Spleen (tissue), 13 donors: ENCODE measurements around the gene PARP9. TPM values are rescaled to one million over a fixed set of nuclear protein-coding genes. Genes with fewer than 3 reads are reported as not detected.

Experiments used
- DNase-seq: peaks from one replicate; pipeline ENCODE4 v3.0.0-alpha.2; 2020
- H3K27ac ChIP-seq, 8 donors: fragments of 200-600 bp; sonication (generic) in 7 of 8; 1 replicate in 4 of 8; 2 replicates in 4 of 8; pipeline versions ENCODE4 v1.5.0 to v1.8.0; 2016 to 2021; ENCODE audit warnings: inconsistent platforms in 4 of 8, mild to moderate bottlenecking in 4 of 8, moderate library complexity in 1 of 8
- H3K27me3 ChIP-seq, 7 donors: fragments of 200-600 bp; sonication (generic) in 6 of 7; replicated peaks in 1 of 7; 1 replicate in 4 of 7; 2 replicates in 3 of 7; pipeline versions ENCODE4 v1.5.0 to v1.8.0; 2016 to 2021; ENCODE audit warnings: inconsistent platforms in 3 of 7, mild to moderate bottlenecking in 1 of 7
- H3K36me3 ChIP-seq, 6 donors: fragments of 200-600 bp; sonication (generic) in 5 of 6; 1 replicate in 4 of 6; 2 replicates in 2 of 6; pipeline versions ENCODE4 v1.5.0 to v1.8.0; 2016 to 2021; ENCODE audit warnings: inconsistent platforms in 2 of 6
- H3K4me1 ChIP-seq, 6 donors: fragments of 200-600 bp; sonication (generic) in 5 of 6; 1 replicate in 3 of 6; 2 replicates in 3 of 6; pipeline versions ENCODE4 v1.5.0 to v1.8.0; 2016 to 2021; ENCODE audit warnings: inconsistent platforms in 3 of 6
- H3K4me3 ChIP-seq, 8 donors: fragments of 200-600 bp; sonication (generic) in 7 of 8; 1 replicate in 4 of 8; 2 replicates in 4 of 8; pipeline versions ENCODE4 v1.5.0 to v1.8.0; 2016 to 2021; ENCODE audit warnings: inconsistent platforms in 4 of 8, mild to moderate bottlenecking in 4 of 8, moderate library complexity in 2 of 8
- H3K9me3 ChIP-seq, 8 donors: fragments of 200-600 bp; sonication (generic) in 7 of 8; 1 replicate in 4 of 8; 2 replicates in 4 of 8; pipeline versions ENCODE4 v1.5.0 to v1.8.0; 2016 to 2021; ENCODE audit warnings: inconsistent platforms in 4 of 8
- POLR2A ChIP-seq, 3 donors: fragments of 450-650 bp; IDR thresholded peaks; one replicate each; pipeline ENCODE4 v1.5.1; 2017; ENCODE audit warnings: antibody characterized with exemption in 3 of 3, mild to moderate bottlenecking in 1 of 3
- POLR2AphosphoS5 ChIP-seq, 3 donors: sonication (generic); formaldehyde crosslinking; IDR thresholded peaks; one replicate each; pipeline ENCODE4 v1.5.1; 2017; ENCODE audit warnings: antibody characterized with exemption in 3 of 3
- WGBS, 5 donors: extraction: QIAGEN DNeasy Blood & Tissue Kit in 3 of 5; methylation state at CpG; one replicate each; pipeline versions ENCODE4 v1.1.5 to v1.1.7; 2013 to 2018; 5-methylcytosine and 5-hydroxymethylcytosine counted together
- intact Hi-C: fragments of 100-400 bp; cut with DNase I; formaldehyde crosslinking; loops from one replicate; pipeline ENCODE4 v1.15.0; 2023; ENCODE audit warnings: low total_unique reads
- long read RNA-seq, 2 donors: transcript quantifications; one replicate each; lab custom pipeline, GENCODE V29; 2026
- polyA plus RNA-seq, 3 donors: library from polyadenylated mRNA; stranded (reverse); fragments of 200-250 nt; gene quantifications; one replicate each; pipeline ENCODE4 v1.2.1, GENCODE V29; 2013
- total RNA-seq, 7 donors: library from RNA; depleted of rRNA in 3 of 7; stranded (reverse); fragments of >200 nt in 3 of 7; fragmentation: NEBNext Ultra II Directional in 4 of 7; extraction: Animal tissue kit (Norgen Biotek cat#: 25700) in 4 of 7; gene quantifications; one replicate each; pipeline versions ENCODE4 v1.1.0 to v1.2.1, GENCODE V29; 2016 to 2021
- TF ChIP-seq, protein P1 (sequence below), 11 experiments: fragments of 200-600 bp in 7 of 11; fragments of 450-650 bp in 4 of 11; sonication (generic) in 4 of 11; IDR thresholded peaks in 8 of 11; conservative IDR thresholded peaks in 3 of 11; 1 replicate in 7 of 11; 2 replicates in 4 of 11; pipeline versions ENCODE4 v1.4.0 to v1.8.0; 2016 to 2021; ENCODE audit warnings: antibody characterized with exemption in 11 of 11, inconsistent platforms in 4 of 11, mild to moderate bottlenecking in 1 of 11
- donor health status: healthy with polysubstance abuse.
- donor health status: DM: no; HTN: no; CAD: no; lungs with moderate emphysema.
- donor health status: DM: no; HTN: no; CAD: no.
- donor health status: Bipolar disorder and iron deficiency.
- donor health status: healthy.
- donor health status: DM: no; HTN: no; CAD: no.
- donor health status: DM: yes; HTN: yes; CAD: no.

PARP9 gene
- total RNA-seq (10 to 100 TPM; 56.9 to 72.6 (median 70.4) TPM), polyA plus RNA-seq (10 to 100 TPM; 24.0 to 51.7 (median 27.6) TPM)
- long read RNA-seq, donor 1, result 0 reads
- long read RNA-seq, donor 2, full-length matches to known transcripts, result 2 of 53 reads
- long read RNA-seq, donor 2, partial matches to known transcripts, result 51 of 53 reads
- long read RNA-seq, donor 2, other reads (novel, unspliced or antisense), result 0 of 53 reads

DNA sequence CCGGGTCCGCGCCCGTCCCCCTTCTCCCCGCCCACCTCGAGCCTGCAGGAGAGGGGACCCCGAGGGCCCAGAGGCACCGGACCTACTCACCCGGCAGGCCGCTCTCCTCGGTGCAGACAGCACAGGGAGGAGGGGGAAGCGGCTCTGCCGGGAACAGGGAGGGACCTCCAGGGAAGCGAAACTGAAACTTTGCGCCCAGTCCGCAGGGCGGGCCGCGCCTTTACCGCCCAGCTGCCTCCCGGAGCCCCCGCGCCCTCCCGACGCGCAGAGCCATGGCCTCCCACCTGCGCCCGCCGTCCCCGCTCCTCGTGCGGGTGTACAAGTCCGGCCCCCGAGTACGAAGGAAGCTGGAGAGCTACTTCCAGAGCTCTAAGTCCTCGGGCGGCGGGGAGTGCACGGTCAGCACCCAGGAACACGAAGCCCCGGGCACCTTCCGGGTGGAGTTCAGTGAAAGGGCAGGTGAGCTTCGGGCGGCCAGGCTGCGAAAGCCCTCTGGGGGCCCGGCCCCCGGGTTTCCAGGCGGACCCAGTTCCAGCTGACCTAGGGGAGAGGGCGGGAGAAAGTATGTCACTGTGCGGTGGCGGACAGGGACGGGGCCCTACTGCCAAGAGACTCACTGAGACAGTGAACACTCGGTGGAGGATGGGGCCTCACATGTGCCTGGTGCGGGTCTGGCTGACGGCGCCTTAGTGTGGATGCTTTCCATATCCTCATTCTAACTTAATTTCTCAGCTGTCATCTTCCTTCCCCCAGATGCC lies at the start of gene PARP9, which contains the start of gene DTX3L:
Gene PARP9, minus strand, starts transcription at position 146 of the 758 bp plus-strand sequence. CDS start 4,680 bp downstream, outside the sequence.
Gene DTX3L, plus strand, starts transcription at position 184 of the 758 bp plus-strand sequence. Its CDS starts 89 bp downstream, at position 273.
- peaks cover 37 to 94% (median 87%) of the 10 kb centered on the region in 6 donors for H3K4me1 ChIP-seq
- peaks cover 0 to 54% (median 32%) of the 10 kb centered on the region in 6 donors for H3K36me3 ChIP-seq
- intact Hi-C loops, result no loop called here
- peak; percentile 96 for DNase-seq
- peak within 1 kb of the TSS; percentile 94 to 99 (median 97) for H3K27ac ChIP-seq
- TF ChIP-seq POLR2AphosphoS5 (IDR thresholded peaks at IDR 0.05) (peak; percentile 91 to 97 (median 94)), POLR2A (IDR thresholded peaks at IDR 0.05) (peak in 2 of 3 donors; percentile 35 to 68)
- TF ChIP-seq, protein P1, sequence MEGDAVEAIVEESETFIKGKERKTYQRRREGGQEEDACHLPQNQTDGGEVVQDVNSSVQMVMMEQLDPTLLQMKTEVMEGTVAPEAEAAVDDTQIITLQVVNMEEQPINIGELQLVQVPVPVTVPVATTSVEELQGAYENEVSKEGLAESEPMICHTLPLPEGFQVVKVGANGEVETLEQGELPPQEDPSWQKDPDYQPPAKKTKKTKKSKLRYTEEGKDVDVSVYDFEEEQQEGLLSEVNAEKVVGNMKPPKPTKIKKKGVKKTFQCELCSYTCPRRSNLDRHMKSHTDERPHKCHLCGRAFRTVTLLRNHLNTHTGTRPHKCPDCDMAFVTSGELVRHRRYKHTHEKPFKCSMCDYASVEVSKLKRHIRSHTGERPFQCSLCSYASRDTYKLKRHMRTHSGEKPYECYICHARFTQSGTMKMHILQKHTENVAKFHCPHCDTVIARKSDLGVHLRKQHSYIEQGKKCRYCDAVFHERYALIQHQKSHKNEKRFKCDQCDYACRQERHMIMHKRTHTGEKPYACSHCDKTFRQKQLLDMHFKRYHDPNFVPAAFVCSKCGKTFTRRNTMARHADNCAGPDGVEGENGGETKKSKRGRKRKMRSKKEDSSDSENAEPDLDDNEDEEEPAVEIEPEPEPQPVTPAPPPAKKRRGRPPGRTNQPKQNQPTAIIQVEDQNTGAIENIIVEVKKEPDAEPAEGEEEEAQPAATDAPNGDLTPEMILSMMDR (IDR thresholded peaks at IDR 0.05 in 8 of 11, conservative IDR thresholded peaks at IDR 0.05 in 3 of 11), result peak in 1 of 11 experiments; percentile 22
- H3K9me3 ChIP-seq, result no peaks in the 10 kb centered on the region
- H3K27me3 ChIP-seq, result no peaks in the 10 kb centered on the region
- WGBS, 5 donors, result 0 to 1% (median 1%) methylated on average over 29 to 56 of the region's 56 CpGs
- H3K4me3 ChIP-seq, result peak within 1 kb of the TSS; percentile 60 to 95 (median 82)

DNA sequence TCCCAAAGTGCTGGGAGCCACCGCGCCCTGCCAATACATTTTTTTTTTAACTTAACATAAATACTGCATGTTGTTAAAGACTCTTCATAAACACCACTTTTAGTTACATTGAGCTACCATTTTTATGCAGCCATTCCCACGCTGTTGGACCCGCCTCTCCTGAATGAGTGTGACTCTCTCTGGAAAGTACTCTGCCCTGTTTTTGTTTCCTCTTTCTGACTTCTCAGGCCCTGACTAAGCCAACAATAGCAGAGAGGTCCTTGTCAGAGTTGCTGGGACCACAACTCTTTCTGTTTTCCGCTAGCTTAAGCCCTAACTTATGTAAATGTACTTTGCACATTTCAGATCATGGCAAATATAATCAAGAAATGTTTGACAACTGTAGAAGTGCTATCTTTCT lies 48.6 kb upstream of the PARP9 start:
- TF ChIP-seq, protein P1 (IDR thresholded peaks at IDR 0.05 in 8 of 11, conservative IDR thresholded peaks at IDR 0.05 in 3 of 11), result no peak
- intact Hi-C loops, result no loop called here
- 84 to 93% (median 91%) methylated on average over 5 of the region's 5 CpGs for WGBS, 5 donors
- H3K27ac ChIP-seq, result peak overlapping the region in 3 of 8 donors; percentile 11 to 21 (median 13)
- no peaks in the 10 kb centered on the region for H3K27me3 ChIP-seq
- H3K36me3 ChIP-seq, result peaks cover 0 to 79% (median 17%) of the 10 kb centered on the region in 6 donors
- H3K4me1 ChIP-seq, result peaks cover 0 to 35% (median 14%) of the 10 kb centered on the region in 6 donors
- DNase-seq, result no peak
- H3K9me3 ChIP-seq, result no peaks in the 10 kb centered on the region
- no peak overlapping the region for H3K4me3 ChIP-seq

DNA sequence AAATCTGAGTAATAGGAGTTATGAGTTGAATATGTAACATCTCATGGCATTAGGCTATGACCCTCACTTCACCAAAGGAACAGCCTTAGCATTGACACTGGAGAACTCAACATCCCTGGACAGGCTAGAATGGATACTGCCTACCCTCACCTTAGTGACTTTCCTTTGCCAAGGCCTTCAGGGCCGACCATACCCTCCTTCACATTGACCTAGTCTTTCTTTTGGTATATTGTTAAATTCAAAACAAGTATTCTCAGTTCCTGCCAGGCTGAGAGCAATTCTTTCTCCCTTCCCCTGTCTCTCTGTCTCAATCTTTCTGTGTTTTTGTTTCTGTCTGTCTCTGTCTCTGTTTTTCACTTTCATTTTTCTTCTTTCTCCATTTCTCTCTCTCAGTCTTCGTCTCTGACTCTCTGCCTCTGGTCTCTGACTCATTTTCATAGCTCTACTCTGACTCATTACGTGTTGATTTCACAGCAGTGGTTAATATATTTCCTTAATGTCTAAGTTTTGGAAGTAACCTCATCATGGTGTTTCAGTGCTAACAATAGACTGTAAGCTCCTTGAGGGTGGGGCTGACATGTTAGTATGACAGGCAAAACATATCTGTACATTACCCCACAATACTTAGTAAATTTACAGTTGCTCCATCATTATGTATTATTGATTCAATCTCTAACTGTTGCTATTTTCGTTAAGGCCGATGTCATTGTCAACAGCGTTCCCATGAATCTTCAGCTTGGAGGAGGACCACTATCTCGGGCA lies 45.9 kb upstream of the PARP9 start:
- intact Hi-C loops, result no loop called here
- H3K36me3 ChIP-seq, result peaks cover 0 to 66% (median 14%) of the 10 kb centered on the region in 6 donors
- H3K27ac ChIP-seq, result peak overlapping the region in 5 of 8 donors; percentile 11 to 55 (median 46)
- no peak for DNase-seq
- WGBS, 5 donors, result 72 to 79% (median 75%) methylated on average over 7 of the region's 7 CpGs
- H3K4me1 ChIP-seq, result peaks cover 0 to 22% (median 7%) of the 10 kb centered on the region in 6 donors
- TF ChIP-seq POLR2AphosphoS5 (IDR thresholded peaks at IDR 0.05), result no peak
- no peak for TF ChIP-seq POLR2A (IDR thresholded peaks at IDR 0.05)
- TF ChIP-seq, protein P1 (IDR thresholded peaks at IDR 0.05 in 8 of 11, conservative IDR thresholded peaks at IDR 0.05 in 3 of 11), result no peak
- no peaks in the 10 kb centered on the region for H3K9me3 ChIP-seq
- no peak overlapping the region for H3K4me3 ChIP-seq
- no peaks in the 10 kb centered on the region for H3K27me3 ChIP-seq
